A673 (cell line): ENCODE results near the gene TUBA1C. TPM values are rescaled to one million over a fixed set of nuclear protein-coding genes. Genes with fewer than 3 reads are reported as not detected.
A peak's percentile ranks its signal among the peaks of the same experiment; 100 is the strongest.

Source experiments
- BruUV-seq: library from RNA; stranded (reverse); fragments of 400-500 nt; replicated peaks from 2 replicates; lab custom pipeline; 2021; lab: Mats Ljungman, UMichigan
- CTCF ChIA-PET: fragments of 300-600 bp; sonication (Branson Sonifier 250); formaldehyde crosslinking; loops from one replicate; lab custom pipeline; 2022; ENCODE audit warnings: antibody characterized with exemption; lab: Charles Lee
- POLR2A ChIA-PET: fragments of 300-600 bp; sonication (Branson Sonifier 250); formaldehyde crosslinking; loops from one replicate; lab custom pipeline; 2022; ENCODE audit warnings: antibody characterized with exemption; ENCODE audit not compliant: low non-redundant PET; lab: Charles Lee
- DNase-seq: peaks from one replicate; pipeline ENCODE4 v3.0.0-alpha.2; 2015; ENCODE audit warnings: low spot score
- H3K27ac ChIP-seq: fragments of 200-600 bp; sonication (generic); 2 replicates; pipeline ENCODE4 v1.5.1; 2016; ENCODE audit warnings: mixed run types, low read depth, mild to moderate bottlenecking, mixed read lengths, antibody characterized with exemption, low read length; ENCODE audit not compliant: poor library complexity, severe bottlenecking
- H3K27me3 ChIP-seq: fragments of 200-600 bp; sonication (generic); replicated peaks from 2 replicates; pipeline ENCODE4 v1.6.1; 2017; ENCODE audit warnings: mixed run types, low read depth, mild to moderate bottlenecking, mixed read lengths, antibody characterized with exemption, low read length; ENCODE audit not compliant: insufficient read depth, poor library complexity
- H3K36me3 ChIP-seq: fragments of 200-600 bp; sonication (generic); 2 replicates; pipeline ENCODE4 v1.6.1; 2016; ENCODE audit warnings: mixed run types, mild to moderate bottlenecking, mixed read lengths, antibody characterized with exemption, low read length; ENCODE audit not compliant: insufficient read depth, poor library complexity, severe bottlenecking
- H3K4me1 ChIP-seq: fragments of 200-600 bp; sonication (generic); 2 replicates; pipeline ENCODE4 v1.6.1; 2017; ENCODE audit warnings: mixed run types, mild to moderate bottlenecking, mixed read lengths, antibody characterized with exemption, low read length; ENCODE audit not compliant: insufficient read depth, poor library complexity, severe bottlenecking
- H3K4me3 ChIP-seq: fragments of 200-600 bp; sonication (generic); 2 replicates; pipeline ENCODE4 v1.5.1; 2016; ENCODE audit warnings: low read depth, mixed run types, mild to moderate bottlenecking, mixed read lengths, low read length; ENCODE audit not compliant: poor library complexity, severe bottlenecking
- H3K9me3 ChIP-seq: fragments of 200-600 bp; sonication (generic); 2 replicates; pipeline ENCODE4 v1.6.1; 2016; ENCODE audit warnings: mixed run types, low read depth, mild to moderate bottlenecking, mixed read lengths, antibody characterized with exemption, low read length; ENCODE audit not compliant: poor library complexity, severe bottlenecking
- EZH2 ChIP-seq: fragments of 200-600 bp; sonication (generic); IDR thresholded peaks from 2 replicates; pipeline ENCODE4 v1.6.1; 2017; ENCODE audit warnings: borderline replicate concordance, low read depth, mild to moderate bottlenecking, mixed read lengths, antibody characterized with exemption, low read length; ENCODE audit not compliant: poor library complexity, severe bottlenecking
- intact Hi-C: fragments of 100-400 bp; cut with micrococcal nuclease; formaldehyde crosslinking; loops from one replicate; pipeline ENCODE4 v1.10.0; 2022; ENCODE audit not compliant: unreplicated experiment
- total RNA-seq: library from RNA; stranded (reverse); gene quantifications from 2 replicates; pipeline ENCODE4 v1.2.3, GENCODE V29; 2021
- TF ChIP-seq, protein P1 (sequence below): fragments of 300-800, 200-600 bp; sonication (generic); conservative IDR thresholded peaks from 2 replicates; pipeline ENCODE4 v1.5.1; 2017; ENCODE audit warnings: low read depth, mild to moderate bottlenecking, antibody characterized with exemption, low read length, moderate library complexity, mixed read lengths

TUBA1C gene
- total RNA-seq, 1 experiment from 2014 or later, result 622 TPM

- CTCF ChIA-PET, result interaction anchor here (0.5 to 2.4 kb wide), 4 partner anchors 9 to 301 kb away, joined by 3 to 12 read pairs (median 4); partner anchors contain the start of genes C1QL4 and PRPF40B
- POLR2A ChIA-PET, result interaction anchor here (0.5 to 0.7 kb wide), 2 partner anchors 9 to 192 kb away, joined by 3 to 7 read pairs; no protein-coding TSS in a partner anchor
- no peak for DNase-seq
- Histone ChIP-seq H3K4me3 (peak overlapping the region; percentile 86), H3K27ac (peak overlapping the region; percentile 86), H3K9me3 (no peaks in the 10 kb centered on the region), H3K27me3 (no peaks in the 10 kb centered on the region), H3K4me1 (peaks cover 13% of the 10 kb centered on the region), H3K36me3 (peaks cover 30% of the 10 kb centered on the region)
- TF ChIP-seq, protein P1, sequence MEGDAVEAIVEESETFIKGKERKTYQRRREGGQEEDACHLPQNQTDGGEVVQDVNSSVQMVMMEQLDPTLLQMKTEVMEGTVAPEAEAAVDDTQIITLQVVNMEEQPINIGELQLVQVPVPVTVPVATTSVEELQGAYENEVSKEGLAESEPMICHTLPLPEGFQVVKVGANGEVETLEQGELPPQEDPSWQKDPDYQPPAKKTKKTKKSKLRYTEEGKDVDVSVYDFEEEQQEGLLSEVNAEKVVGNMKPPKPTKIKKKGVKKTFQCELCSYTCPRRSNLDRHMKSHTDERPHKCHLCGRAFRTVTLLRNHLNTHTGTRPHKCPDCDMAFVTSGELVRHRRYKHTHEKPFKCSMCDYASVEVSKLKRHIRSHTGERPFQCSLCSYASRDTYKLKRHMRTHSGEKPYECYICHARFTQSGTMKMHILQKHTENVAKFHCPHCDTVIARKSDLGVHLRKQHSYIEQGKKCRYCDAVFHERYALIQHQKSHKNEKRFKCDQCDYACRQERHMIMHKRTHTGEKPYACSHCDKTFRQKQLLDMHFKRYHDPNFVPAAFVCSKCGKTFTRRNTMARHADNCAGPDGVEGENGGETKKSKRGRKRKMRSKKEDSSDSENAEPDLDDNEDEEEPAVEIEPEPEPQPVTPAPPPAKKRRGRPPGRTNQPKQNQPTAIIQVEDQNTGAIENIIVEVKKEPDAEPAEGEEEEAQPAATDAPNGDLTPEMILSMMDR, result no peak
- no peak for TF ChIP-seq EZH2
- intact Hi-C loops, result no loop called here
- TSS peak; percentile 89 for BruUV-seq
Measured at GRCh38 chr12:49322367-49322707, 57.5 kb downstream of the TUBA1C start.

DNA sequence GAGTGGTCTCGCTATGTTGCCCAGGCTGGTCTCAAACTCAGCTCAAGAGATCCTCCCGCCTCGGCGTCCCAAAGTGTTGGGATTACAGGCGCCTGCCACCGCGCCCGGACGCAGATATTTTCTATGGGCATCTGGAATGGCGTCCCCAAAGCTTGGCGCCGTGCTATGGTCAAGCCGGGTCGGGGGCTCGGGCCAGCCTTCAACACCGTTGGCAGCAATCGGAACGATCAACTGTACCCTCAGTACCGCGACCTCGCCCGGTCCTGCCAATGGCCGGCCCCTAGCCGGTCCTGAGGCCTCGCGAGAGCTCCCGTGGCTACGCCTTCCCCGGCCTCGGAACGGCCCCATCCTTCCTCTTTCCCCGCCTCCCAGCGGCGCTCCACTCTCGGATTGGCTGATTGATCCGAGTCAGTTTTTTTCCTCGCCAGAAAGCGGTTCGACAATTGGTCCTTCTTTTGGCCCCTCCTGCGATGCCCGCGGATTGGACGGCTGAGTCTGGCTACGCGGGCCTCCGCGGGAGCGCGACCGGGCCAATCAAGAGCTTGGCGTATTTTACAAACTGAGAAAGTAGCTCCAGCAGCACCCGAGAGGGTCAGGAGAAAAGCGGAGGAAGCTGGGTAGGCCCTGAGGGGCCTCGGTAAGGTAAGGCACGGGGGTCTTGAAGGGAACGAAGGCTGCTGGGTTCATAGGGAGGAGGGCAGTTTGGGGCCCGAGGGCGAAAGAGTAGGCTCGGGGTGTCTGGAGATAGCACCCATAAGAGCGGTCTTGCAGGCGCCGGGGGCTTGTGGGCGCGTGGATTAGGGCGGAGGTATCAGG is 58.0 kb downstream of the TUBA1C start, which contains the start of gene TROAP:
TSS of gene TROAP (plus strand) at position 548 of the 816 bp plus-strand sequence. CDS start 354 bp downstream, outside the sequence.
- intact Hi-C loops, result no loop called here

DNA sequence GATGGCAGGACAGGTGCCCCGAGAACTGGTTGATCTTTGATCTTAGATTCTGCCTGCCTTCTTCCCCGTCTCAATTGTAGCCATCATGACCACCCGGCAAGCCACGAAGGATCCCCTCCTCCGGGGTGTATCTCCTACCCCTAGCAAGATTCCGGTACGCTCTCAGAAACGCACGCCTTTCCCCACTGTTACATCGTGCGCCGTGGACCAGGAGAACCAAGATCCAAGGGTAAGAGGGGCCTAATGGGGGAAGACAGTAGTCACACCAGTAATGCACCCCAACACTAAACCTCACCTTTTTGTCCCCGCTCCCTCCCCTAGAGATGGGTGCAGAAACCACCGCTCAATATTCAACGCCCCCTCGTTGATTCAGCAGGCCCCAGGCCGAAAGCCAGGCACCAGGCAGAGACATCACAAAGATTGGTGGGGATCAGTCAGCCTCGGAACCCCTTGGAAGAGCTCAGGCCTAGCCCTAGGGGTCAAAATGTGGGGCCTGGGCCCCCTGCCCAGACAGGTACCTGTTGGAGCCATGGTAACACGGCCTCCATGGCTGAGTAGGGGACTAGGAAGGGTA is 58.7 kb downstream of the TUBA1C start:
- TF ChIP-seq, protein P1, result no peak
- no peak for TF ChIP-seq EZH2
- H3K4me3 ChIP-seq, result peak overlapping the region; percentile 86
- H3K9me3 ChIP-seq, result no peaks in the 10 kb centered on the region
- H3K4me1 ChIP-seq, result peaks cover 13% of the 10 kb centered on the region
- BruUV-seq, result TSS peak; percentile 80
- CTCF ChIA-PET, result interaction anchor here (0.8 to 2.4 kb wide), 3 partner anchors 8 to 24 kb away, joined by 4 to 12 read pairs (median 5); no protein-coding TSS in a partner anchor
- POLR2A ChIA-PET, result interaction anchor here (0.6 kb wide), 3 partner anchors 35 to 1310 kb away, joined by 3 read pairs; no protein-coding TSS in a partner anchor
- no peaks in the 10 kb centered on the region for H3K27me3 ChIP-seq
- DNase-seq, result no peak
- intact Hi-C loops, result no loop called here
- peak overlapping the region; percentile 86 for H3K27ac ChIP-seq
- H3K36me3 ChIP-seq, result peaks cover 34% of the 10 kb centered on the region

More for the DNA sequence above, 58.0 kb downstream of the TUBA1C start, which contains the start of gene TROAP:
- H3K4me1 ChIP-seq, result peaks cover 13% of the 10 kb centered on the region
- TF ChIP-seq EZH2, result no peak
- TF ChIP-seq, protein P1, result no peak
- H3K4me3 ChIP-seq, result peak within 1 kb of the TSS; percentile 86
- no peaks in the 10 kb centered on the region for H3K27me3 ChIP-seq
- H3K27ac ChIP-seq, result peak within 1 kb of the TSS; percentile 86
- ChIA-PET CTCF (interaction anchor here (0.5 to 2.4 kb wide), 6 partner anchors 8 to 300 kb away, joined by 3 to 12 read pairs (median 4); partner anchors contain the start of genes C1QL4 and PRPF40B), POLR2A (interaction anchor here (0.5 to 0.7 kb wide), 6 partner anchors 9 to 1311 kb away, joined by 3 to 7 read pairs (median 3); no protein-coding TSS in a partner anchor)
- no TSS peak for BruUV-seq
- no peaks in the 10 kb centered on the region for H3K9me3 ChIP-seq
- peak; percentile 99 for DNase-seq
- H3K36me3 ChIP-seq, result peaks cover 34% of the 10 kb centered on the region
